Bronchial epithelial cell (primary cell): ENCODE results near the gene MSH2. TPM values are rescaled to one million over a fixed set of nuclear protein-coding genes. Genes with fewer than 3 reads are reported as not detected.

Experiments used
- DNase-seq: peaks from one replicate; pipeline ENCODE4 v3.0.0-alpha.2; 2010; ENCODE audit warnings: low read depth
- FAIRE-seq: peaks from 2 replicates; lab custom pipeline; 2011; peaks lifted over from hg19 to GRCh38; lab: Jason Lieb, UNC
- H3K27me3 ChIP-seq: 2 replicates; pipeline ENCODE4 v1.5.1; 2011; ENCODE audit warnings: low read length; ENCODE audit not compliant: control insufficient read depth, insufficient read depth
- H3K36me3 ChIP-seq: 2 replicates; pipeline ENCODE4 v1.5.1; 2011; ENCODE audit warnings: low read length; ENCODE audit not compliant: control insufficient read depth, insufficient read depth
- H3K4me3 ChIP-seq: 2 replicates; pipeline ENCODE4 v1.5.1; 2011; ENCODE audit warnings: mild to moderate bottlenecking, low read depth, low read length, control low read depth
- total RNA-seq: library from RNA; depleted of rRNA; stranded (reverse); fragments of >200 nt; gene quantifications from 2 replicates; pipeline ENCODE4 v1.2.1, GENCODE V29; 2014
- TF ChIP-seq, protein P1 (sequence below): IDR thresholded peaks from 2 replicates; pipeline ENCODE4 v1.5.1; 2011; ENCODE audit warnings: mild to moderate bottlenecking, moderate library complexity, low read length, control low read depth, inconsistent platforms; ENCODE audit not compliant: insufficient read depth, severe bottlenecking

The MSH2 gene
- total RNA-seq, 1 donor from 2014 or later: 10.0 TPM

DNA sequence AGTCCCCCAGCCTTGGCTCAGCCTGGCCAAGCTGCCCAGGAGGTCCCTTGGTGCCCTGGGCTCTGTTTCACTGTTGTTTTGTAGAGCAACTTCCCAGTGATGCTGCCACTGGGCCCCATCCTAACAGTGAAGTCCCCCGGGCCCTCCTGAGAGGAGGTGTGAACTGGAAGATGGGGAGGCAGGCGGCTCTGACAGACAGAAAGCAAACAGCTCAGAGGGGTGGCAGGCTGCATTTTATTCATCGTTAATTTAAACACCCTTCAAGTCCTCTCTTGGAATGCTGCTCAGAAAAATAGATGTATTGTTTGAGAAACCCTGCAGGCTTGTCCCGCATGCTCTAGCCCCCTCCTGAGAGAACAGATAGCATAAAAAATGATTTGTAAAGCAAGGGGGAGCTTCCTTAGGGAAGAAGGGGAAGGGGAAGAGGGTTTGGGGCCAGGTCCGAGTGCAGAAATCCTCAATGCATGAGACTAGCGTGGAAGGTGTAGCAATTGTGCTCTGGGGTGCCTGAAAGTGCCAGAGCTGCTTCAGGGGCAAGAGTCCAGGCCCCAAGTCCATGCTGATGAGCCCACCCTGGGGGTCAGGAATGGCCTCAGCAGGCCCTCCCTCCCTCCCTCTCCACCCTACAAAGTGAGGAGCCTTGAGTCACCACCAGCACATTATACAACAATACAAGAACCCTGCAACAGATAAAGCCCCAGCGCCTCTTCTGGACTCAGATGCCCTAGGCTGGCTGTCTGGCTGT is 113.6 kb downstream of the MSH2 start:
- no peak for FAIRE-seq
- H3K27me3 ChIP-seq: peaks cover 2% of the 10 kb centered on the region
- H3K36me3 ChIP-seq: no peaks in the 10 kb centered on the region
- H3K4me3 ChIP-seq: no peak overlapping the region
- no peak for DNase-seq
- TF ChIP-seq, protein P1, sequence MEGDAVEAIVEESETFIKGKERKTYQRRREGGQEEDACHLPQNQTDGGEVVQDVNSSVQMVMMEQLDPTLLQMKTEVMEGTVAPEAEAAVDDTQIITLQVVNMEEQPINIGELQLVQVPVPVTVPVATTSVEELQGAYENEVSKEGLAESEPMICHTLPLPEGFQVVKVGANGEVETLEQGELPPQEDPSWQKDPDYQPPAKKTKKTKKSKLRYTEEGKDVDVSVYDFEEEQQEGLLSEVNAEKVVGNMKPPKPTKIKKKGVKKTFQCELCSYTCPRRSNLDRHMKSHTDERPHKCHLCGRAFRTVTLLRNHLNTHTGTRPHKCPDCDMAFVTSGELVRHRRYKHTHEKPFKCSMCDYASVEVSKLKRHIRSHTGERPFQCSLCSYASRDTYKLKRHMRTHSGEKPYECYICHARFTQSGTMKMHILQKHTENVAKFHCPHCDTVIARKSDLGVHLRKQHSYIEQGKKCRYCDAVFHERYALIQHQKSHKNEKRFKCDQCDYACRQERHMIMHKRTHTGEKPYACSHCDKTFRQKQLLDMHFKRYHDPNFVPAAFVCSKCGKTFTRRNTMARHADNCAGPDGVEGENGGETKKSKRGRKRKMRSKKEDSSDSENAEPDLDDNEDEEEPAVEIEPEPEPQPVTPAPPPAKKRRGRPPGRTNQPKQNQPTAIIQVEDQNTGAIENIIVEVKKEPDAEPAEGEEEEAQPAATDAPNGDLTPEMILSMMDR: no peak

DNA sequence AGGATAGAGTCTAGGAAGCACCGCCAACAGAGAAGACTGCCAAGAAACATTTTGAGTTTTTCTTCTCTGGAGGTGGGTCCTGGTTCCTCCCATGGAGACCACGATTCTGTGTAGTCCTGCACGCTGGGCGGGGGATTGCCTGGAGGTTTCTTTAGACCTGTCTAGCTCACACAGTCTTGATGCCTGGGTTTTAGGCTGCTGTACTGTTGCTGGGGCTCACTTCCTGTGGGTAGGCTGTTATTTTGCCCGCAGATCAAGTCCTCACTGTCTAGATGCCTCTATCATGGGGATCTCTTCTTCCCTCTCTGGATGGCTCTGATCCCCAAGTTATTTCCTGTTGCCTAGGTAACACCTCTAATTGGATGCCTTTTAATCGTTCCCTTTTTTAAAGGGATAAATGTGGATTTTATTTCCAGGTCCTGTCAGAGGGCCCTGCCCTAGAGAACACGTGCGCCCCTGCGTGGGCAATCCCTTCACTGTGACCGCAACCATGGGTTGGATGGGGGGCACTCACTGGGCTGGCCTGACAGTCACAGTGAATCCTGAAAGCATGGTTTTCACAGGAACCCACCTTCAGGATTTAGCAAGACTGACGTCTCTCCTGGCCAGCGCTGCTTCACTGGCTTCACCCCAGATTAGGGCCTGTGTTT is 115.7 kb downstream of the MSH2 start:
- TF ChIP-seq, protein P1: no peak
- Histone ChIP-seq H3K27me3 (peaks cover 4% of the 10 kb centered on the region), H3K36me3 (no peaks in the 10 kb centered on the region), H3K4me3 (no peak overlapping the region)
- FAIRE-seq (no peak), DNase-seq (no peak)

DNA sequence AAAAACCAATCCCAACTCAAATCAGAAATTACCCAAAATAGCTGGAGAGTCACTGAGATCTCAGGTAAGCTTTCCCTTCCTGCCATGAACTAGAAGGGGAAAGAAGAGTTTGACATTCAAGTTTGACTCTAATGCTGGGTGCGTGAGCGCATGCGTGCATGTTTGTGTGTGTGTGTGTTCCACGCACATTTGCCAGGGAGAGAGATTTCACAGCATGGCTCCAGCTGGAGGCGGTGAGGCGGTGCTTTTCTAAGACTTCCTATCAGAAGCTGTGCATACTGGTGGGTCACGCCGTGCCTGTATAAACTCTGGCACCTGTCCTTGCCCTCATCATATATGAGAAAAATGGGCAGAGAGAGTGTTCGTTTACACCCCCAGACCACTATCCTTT is 116.2 kb downstream of the MSH2 start:
- H3K27me3 ChIP-seq: peaks cover 4% of the 10 kb centered on the region
- TF ChIP-seq, protein P1: no peak
- FAIRE-seq: peak; percentile 32

DNA sequence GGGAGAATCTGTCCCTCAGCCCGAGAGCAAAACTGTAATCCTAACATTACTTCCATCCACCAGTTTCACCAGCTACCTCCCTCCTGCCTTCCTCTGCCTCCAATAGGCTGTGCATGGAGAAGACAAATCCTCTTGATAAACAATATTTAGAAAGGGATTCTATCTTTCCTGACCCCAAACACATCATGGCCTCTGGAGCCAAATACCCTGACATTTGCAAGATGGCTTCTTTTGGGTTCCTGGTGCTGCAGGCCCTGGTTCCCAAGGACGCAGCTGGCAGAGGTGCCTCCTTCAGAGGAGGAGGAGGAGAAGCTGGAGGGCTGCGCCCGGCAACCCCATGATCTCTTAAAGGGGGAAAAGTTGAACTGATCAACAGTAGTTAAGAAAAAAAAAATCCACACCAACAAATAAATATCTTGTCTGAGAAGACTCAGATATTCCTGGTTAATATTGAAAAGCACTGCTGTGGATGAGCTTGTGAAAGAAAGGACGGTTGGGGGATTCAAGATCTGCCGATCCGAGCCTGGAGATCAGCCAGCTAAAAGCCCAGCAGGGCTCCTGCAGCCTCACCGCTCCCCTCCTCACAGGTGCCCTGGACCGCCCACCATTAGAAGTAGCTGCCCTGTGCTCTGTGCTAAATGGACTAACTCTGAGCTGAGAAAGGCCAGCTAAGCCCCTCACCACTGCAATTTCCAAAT is 116.8 kb downstream of the MSH2 start:
- peaks cover 4% of the 10 kb centered on the region for H3K27me3 ChIP-seq
- FAIRE-seq (no peak), DNase-seq (no peak)
- H3K36me3 ChIP-seq: no peaks in the 10 kb centered on the region
- TF ChIP-seq, protein P1: no peak
- no peak overlapping the region for H3K4me3 ChIP-seq

More for the DNA sequence above, 116.2 kb downstream of the MSH2 start:
- Histone ChIP-seq H3K36me3 (no peaks in the 10 kb centered on the region), H3K4me3 (no peak overlapping the region)
- DNase-seq: no peak

DNA sequence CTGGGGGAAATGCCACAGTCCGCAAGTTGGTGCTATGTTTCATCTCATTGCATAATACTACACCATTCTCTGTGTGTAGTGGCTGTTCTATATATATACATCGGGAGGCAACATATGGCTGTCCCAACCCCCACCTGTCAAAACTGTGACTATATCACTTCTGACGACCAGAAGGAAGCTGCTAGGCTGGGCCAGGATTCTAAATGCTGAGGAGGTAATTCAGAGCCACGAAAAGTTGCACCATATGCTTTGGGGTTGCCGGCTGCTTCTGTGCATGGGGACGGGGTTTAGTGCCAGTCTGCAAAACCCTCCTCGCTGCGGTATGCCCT is 117.3 kb downstream of the MSH2 start:
- FAIRE-seq: no peak
- TF ChIP-seq, protein P1: no peak

More for the DNA sequence above, 117.3 kb downstream of the MSH2 start:
- H3K36me3 ChIP-seq: no peaks in the 10 kb centered on the region
- no peak overlapping the region for H3K4me3 ChIP-seq
- DNase-seq: no peak
- peaks cover 4% of the 10 kb centered on the region for H3K27me3 ChIP-seq
